Activated CD4-positive, alpha-beta T cell treated with anti-CD3 and anti-CD28 coated beads, Interleukin-2, amount 10 ng/mL, durations not matched to agents 24 days and 14 days (primary cell): ENCODE results near the gene UTS2R. TPM values are rescaled to one million over a fixed set of nuclear protein-coding genes. Genes with fewer than 3 reads are reported as not detected.
A peak's percentile ranks its signal among the peaks of the same experiment; 100 is the strongest.

Source experiments
- DNase-seq: peaks from one replicate; pipeline ENCODE4 v3.0.0; 2022
- H3K27ac Mint-ChIP-seq: one replicate; pipeline ENCODE4 v1.8.0; 2022; ENCODE audit warnings: mild to moderate bottlenecking, mixed read lengths
- H3K27me3 Mint-ChIP-seq: one replicate; pipeline ENCODE4 v1.8.0; 2022; ENCODE audit warnings: mixed read lengths
- H3K36me3 Mint-ChIP-seq: one replicate; pipeline ENCODE4 v1.8.0; 2022; ENCODE audit warnings: low read depth, mild to moderate bottlenecking, mixed read lengths
- H3K4me1 Mint-ChIP-seq: one replicate; pipeline ENCODE4 v1.8.0; 2021; ENCODE audit warnings: mixed read lengths
- H3K4me3 Mint-ChIP-seq: one replicate; pipeline ENCODE4 v1.8.0; 2022; ENCODE audit warnings: mild to moderate bottlenecking, moderate library complexity, mixed read lengths
- H3K9me3 Mint-ChIP-seq: one replicate; pipeline ENCODE4 v1.8.0; 2021; ENCODE audit warnings: mixed read lengths
- intact Hi-C: fragments of 100-400 bp; cut with micrococcal nuclease; formaldehyde crosslinking; loops from one replicate; pipeline ENCODE4 v1.15.1; 2023
- total RNA-seq: library from RNA; stranded (reverse); gene quantifications from 2 replicates; pipeline ENCODE4 v1.2.3, GENCODE V29; 2022

Gene UTS2R
- total RNA-seq, 1 donor from 2014 or later, result 0.14 TPM

DNA sequence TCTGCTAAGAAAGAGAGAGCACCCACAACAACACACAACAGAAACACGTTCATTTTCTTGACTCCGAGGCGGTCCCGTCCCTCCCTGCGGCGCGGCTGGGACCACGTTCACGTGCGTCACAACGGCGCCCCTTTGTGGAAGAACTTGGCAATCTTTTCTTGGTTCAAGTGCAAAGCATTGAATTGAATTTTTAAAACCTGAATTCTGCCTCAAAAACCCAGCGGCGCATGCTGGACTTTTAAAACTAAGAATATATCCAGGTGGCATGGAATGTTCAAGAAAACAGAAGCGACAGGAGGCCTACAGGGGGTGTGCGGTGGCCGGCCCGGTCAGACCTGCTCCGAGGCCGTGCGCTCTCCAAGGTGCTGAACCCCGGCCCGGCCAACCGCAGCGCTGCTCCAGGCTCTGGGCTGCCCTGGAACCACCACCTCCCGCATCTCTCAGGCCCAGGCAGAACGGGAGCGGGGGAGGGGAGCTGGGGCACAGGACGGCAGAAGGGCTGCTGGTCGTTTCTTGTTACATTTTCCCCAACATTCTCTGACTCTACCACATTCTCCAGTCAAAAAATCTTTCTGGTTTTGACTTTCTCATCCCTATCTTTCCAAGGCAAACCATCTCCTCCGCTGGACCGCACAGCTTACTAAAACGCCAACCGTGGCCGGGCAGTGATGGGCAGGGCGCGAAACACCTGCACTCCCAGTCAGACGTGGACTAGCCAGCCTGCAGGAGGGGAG, 43.1 kb downstream of the UTS2R start:
- no peak overlapping the region for H3K27ac Mint-ChIP-seq
- peaks cover 11% of the 10 kb centered on the region for H3K36me3 Mint-ChIP-seq
- H3K4me1 Mint-ChIP-seq, result peaks cover 15% of the 10 kb centered on the region
- peak; percentile 93 for DNase-seq
- no peaks in the 10 kb centered on the region for H3K27me3 Mint-ChIP-seq
- no peaks in the 10 kb centered on the region for H3K9me3 Mint-ChIP-seq
- H3K4me3 Mint-ChIP-seq, result peak overlapping the region; percentile 34
- intact Hi-C loops, result loop anchor here (1.0 to 10.0 kb wide), 3 partner anchors 62 to 180 kb away; no protein-coding TSS in a partner anchor

DNA sequence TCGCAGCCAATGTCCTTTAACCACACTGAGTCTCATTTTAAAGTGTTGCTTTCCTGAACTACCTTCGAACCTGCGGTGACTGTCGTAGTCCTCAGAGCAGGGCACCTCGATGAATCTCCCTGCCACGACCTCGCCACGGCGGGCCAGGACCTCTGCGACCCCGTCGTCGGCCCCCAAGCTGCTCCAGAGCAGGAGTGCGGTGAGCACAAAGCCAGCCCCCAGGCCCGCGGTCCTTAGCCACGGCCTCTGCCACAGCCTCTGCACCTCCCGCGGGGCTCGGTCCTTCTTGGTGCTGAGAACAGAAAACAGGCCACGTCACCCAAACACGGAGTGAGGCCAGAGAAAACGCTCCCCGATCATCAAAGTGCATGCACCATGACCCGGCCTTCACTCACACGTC, 43.8 kb downstream of the UTS2R start:
- intact Hi-C loops, result loop anchor here (2.0 to 10.0 kb wide), 2 partner anchors 123 to 181 kb away; no protein-coding TSS in a partner anchor
- H3K4me1 Mint-ChIP-seq, result peaks cover 20% of the 10 kb centered on the region
- H3K36me3 Mint-ChIP-seq, result peaks cover 18% of the 10 kb centered on the region
- no peak for DNase-seq
- H3K27me3 Mint-ChIP-seq, result no peaks in the 10 kb centered on the region
- H3K4me3 Mint-ChIP-seq, result peak overlapping the region; percentile 34
- H3K27ac Mint-ChIP-seq, result peak overlapping the region; percentile 57
- no peaks in the 10 kb centered on the region for H3K9me3 Mint-ChIP-seq

DNA sequence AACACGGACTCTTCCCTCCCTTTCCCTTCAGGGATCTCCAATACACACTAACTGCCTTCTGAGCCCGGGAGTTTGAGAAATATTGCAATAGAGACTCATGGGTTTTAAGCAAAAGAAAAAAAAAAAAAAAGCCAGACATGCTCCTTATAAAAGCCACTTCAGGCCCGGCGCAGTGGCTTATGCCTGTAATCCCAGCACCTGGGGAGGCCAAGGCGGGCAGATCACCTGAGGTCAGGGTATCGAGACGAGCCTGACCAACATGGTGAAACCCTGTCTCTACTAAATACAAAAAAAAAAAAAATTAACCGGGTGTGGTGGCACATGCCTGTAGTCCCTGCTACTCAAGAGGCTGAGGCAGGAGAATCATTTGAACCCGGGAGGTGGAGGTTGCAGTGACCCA, 44.2 kb downstream of the UTS2R start:
- peaks cover 21% of the 10 kb centered on the region for H3K36me3 Mint-ChIP-seq
- H3K9me3 Mint-ChIP-seq, result no peaks in the 10 kb centered on the region
- DNase-seq, result no peak
- no peaks in the 10 kb centered on the region for H3K27me3 Mint-ChIP-seq
- no peak overlapping the region for H3K4me3 Mint-ChIP-seq
- peaks cover 21% of the 10 kb centered on the region for H3K4me1 Mint-ChIP-seq
- peak overlapping the region; percentile 57 for H3K27ac Mint-ChIP-seq
- intact Hi-C loops, result loop anchor here (2.0 to 10.0 kb wide), 2 partner anchors 123 to 181 kb away; no protein-coding TSS in a partner anchor

DNA sequence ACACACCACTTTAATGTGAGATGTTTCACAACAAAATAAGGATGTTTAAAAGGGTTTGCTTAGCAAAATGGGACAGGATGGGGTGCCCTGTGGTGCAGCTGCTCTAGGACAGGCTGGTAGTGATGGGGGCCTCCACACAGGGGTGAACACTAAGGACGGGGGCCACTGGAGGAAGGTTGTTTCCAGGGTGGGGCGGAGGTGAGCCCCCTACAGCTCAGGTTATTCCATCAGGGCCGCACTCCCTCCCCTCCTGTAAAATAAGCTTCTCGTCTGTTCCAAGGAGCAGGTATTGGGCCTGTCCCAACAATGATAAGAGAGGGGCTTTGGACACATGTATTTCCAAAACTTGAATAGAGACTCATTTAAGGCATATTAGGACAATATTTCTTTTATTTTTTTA, 44.7 kb downstream of the UTS2R start:
- Mint-ChIP-seq H3K9me3 (no peaks in the 10 kb centered on the region), H3K4me3 (no peak overlapping the region), H3K4me1 (peaks cover 22% of the 10 kb centered on the region), H3K36me3 (peaks cover 26% of the 10 kb centered on the region), H3K27me3 (no peaks in the 10 kb centered on the region), H3K27ac (no peak overlapping the region)
- intact Hi-C loops, result loop anchor here (10.0 kb wide), 1 partner anchor 181 kb away; no protein-coding TSS in a partner anchor
- no peak for DNase-seq

DNA sequence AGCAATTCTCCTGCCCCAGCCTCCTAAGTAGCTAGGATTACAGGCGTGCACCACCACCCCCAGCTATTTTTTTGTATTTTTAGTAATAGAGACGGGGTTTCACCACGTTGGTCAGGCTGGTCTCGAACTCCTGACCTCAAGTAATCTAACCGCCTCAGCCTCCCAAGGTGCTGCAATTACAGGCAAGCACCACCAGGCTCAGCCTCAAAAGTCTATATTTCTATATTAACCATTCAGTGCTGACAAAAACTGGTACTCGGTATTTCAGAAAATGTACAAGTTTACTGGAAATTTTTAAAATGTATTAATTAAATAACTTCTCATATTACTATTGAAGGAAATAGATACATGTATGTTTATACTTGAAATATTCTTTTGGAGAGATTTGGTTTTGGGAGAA, 45.2 kb downstream of the UTS2R start:
- intact Hi-C loops, result loop anchor here (10.0 kb wide), 1 partner anchor 182 kb away; no protein-coding TSS in a partner anchor
- no peak overlapping the region for H3K27ac Mint-ChIP-seq

DNA sequence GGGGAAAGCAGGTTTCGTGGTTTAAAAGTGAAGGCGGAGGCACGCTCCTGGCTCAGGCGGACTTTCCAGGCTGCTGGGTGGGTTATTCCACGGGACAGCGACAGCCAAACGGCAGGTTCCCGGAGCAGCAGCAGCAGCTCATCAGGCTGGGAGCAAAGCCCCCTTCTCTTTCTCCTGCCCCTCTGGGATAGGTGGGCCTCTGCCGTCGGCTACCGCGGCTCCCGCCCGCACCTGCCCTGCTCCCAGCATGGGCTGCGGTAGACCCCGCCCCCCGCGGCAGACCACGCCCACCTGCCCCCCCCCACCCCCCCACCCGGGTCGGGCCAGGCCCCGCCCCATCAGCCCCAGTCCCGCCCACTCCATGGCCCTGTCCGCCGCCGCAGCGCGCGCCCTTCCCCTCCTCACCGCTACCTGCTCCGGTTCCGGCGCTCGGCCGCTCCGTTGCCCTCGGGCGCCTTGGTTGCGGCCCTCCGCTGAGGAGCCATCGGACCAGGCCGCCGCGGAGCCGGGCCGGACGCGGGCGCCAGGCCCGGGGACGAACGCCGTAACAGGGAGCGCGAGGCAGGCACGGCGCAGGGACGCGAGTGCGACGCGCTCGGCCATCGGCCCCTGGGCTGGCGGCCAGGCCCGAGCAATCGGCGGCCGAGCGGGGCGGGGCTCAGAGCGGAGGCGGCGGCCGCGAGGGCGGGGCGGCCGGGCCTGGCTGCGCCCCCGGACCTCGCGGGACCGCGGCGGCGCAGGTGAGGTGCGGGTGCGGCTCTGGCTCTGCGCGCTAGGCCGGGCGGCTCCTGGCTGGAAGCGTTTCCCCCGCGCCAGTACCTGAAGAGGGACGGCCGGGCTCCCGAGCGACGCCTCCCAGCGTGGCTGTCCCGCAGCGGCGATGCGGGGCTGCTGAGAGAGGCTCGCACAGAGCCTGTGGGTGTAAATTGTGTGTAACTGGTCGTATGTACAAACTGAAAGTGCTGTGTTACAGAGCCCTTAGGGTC, 46.7 kb downstream of the UTS2R start, which contains the start of the genes HEXD and OGFOD3:
TSS of gene HEXD (plus strand) at position 347 of the 986 bp plus-strand sequence. CDS start 1,453 bp downstream, outside the sequence.
TSS of gene OGFOD3 (minus strand) at position 586 of the 986 bp plus-strand sequence. CDS start at position 485, 101 bp downstream.
- Mint-ChIP-seq H3K4me3 (peak within 1 kb of the TSS; percentile 83), H3K36me3 (peaks cover 40% of the 10 kb centered on the region), H3K9me3 (no peaks in the 10 kb centered on the region), H3K4me1 (peaks cover 22% of the 10 kb centered on the region), H3K27me3 (no peaks in the 10 kb centered on the region), H3K27ac (peak within 1 kb of the TSS; percentile 90)
- peak; percentile 97 for DNase-seq
- intact Hi-C loops, result loop anchor here (1.0 to 10.0 kb wide), 2 partner anchors 31 to 183 kb away; no protein-coding TSS in a partner anchor

More for the DNA sequence above, 45.2 kb downstream of the UTS2R start:
- Mint-ChIP-seq H3K4me3 (no peak overlapping the region), H3K36me3 (peaks cover 30% of the 10 kb centered on the region), H3K4me1 (peaks cover 22% of the 10 kb centered on the region), H3K9me3 (no peaks in the 10 kb centered on the region), H3K27me3 (no peaks in the 10 kb centered on the region)
- no peak for DNase-seq

DNA sequence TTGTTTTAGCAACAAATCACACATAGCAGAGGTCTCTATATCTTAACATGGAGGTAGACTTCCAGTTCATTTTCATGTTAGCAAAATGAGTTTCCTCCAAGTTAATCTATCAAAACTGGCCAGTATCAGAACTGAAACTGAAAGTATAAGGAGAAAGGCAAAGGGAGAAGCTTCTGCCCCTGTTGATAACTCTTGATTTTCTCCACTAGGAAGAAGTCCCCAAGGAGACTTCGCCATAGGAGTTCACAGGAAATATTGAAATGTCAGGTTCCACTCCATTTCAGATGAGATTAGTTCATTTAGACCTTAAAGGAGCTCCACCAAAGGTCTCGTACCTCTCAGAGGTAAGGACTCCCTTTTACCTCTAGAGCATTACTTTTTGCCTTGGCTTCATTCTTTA, 48.0 kb downstream of the UTS2R start:
- peaks cover 40% of the 10 kb centered on the region for H3K36me3 Mint-ChIP-seq

DNA sequence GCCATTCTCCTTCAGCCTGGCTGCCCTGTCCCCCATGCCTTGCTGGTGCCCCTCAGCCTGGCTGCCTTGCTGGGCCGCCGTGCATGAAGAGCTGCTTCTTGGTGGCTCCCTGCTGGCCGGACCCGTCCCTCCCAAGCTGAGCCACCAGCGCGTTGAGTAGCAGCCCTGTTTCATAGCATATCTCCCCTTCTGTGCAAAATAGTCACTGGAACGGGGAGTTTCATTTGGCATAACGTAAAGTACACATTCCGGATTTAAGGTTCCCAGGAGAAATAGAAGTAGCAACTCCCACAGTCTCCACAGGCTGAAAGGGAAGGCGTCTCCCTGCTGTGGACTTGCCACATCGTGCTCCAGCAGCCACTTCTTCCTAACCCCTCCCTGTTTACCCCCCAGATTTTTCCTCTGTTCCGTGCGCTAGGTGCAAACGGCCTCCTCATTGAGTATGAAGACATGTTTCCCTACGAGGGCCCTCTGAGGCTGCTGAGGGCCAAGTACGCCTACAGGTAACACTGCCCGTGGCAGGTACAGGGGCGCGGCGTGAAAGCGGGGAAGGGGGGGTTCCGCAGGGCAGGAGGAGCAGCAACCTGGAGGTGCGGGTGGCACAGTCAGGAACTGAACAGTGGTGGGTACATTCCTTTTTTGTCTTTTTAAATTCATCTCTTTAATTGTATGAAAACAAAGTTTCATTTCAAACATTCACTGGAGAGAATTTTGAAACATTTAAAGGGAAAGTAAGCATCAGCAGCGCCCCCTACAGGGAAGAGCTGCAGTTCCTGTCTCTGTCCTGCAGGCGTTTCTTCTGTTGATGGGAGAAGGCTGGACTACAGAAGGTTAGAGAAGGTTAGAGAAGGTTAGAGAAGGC, 52.7 kb downstream of the UTS2R start:
- DNase-seq, result peak; percentile 88
- peaks cover 49% of the 10 kb centered on the region for H3K36me3 Mint-ChIP-seq
- no peaks in the 10 kb centered on the region for H3K9me3 Mint-ChIP-seq
- H3K4me1 Mint-ChIP-seq, result peaks cover 21% of the 10 kb centered on the region
- intact Hi-C loops, result no loop called here
- H3K4me3 Mint-ChIP-seq, result no peak overlapping the region
- no peaks in the 10 kb centered on the region for H3K27me3 Mint-ChIP-seq
- peak overlapping the region; percentile 30 for H3K27ac Mint-ChIP-seq

More for the DNA sequence above, 48.0 kb downstream of the UTS2R start:
- H3K4me3 Mint-ChIP-seq, result peak overlapping the region; percentile 83
- H3K9me3 Mint-ChIP-seq, result no peaks in the 10 kb centered on the region
- H3K27me3 Mint-ChIP-seq, result no peaks in the 10 kb centered on the region
- peak; percentile 69 for DNase-seq
- intact Hi-C loops, result loop anchor here (10.0 kb wide), 1 partner anchor 185 kb away; no protein-coding TSS in a partner anchor
- peaks cover 19% of the 10 kb centered on the region for H3K4me1 Mint-ChIP-seq
- peak overlapping the region; percentile 90 for H3K27ac Mint-ChIP-seq

DNA sequence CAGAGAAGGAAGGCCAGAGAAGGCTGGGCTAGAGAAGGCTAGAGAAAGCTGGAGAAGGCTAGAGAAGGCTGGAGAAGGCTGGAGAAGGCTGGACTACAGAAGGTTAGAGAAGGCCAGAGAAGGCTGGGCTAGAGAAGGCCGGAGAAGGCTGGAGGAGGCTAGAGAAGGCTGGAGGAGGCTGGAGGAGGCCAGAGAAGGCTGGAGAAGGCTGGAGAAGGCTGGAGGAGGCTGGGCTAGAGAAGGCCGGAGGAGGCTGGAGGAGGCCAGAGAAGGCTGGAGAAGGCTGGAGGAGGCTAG, 53.2 kb downstream of the UTS2R start:
- H3K27ac Mint-ChIP-seq, result peak overlapping the region; percentile 30
- no peak for DNase-seq
- intact Hi-C loops, result no loop called here

More for the DNA sequence above, 53.2 kb downstream of the UTS2R start:
- Mint-ChIP-seq H3K36me3 (peaks cover 52% of the 10 kb centered on the region), H3K4me1 (peaks cover 21% of the 10 kb centered on the region), H3K27me3 (no peaks in the 10 kb centered on the region), H3K4me3 (no peak overlapping the region), H3K9me3 (no peaks in the 10 kb centered on the region)

Other genes with a start within 250 kb of the UTS2R start
- gene CCDC57, start 158.9 kb upstream of the UTS2R start, total RNA-seq, result 56.0 and 58.4 TPM in 2 replicates
- 162 and 171 TPM in 2 replicates for gene SLC16A3, start 142.7 kb upstream of the UTS2R start, total RNA-seq
- gene CSNK1D, start 98.1 kb upstream of the UTS2R start, total RNA-seq, result 137 and 146 TPM in 2 replicates
- gene CD7, start 54.2 kb upstream of the UTS2R start, total RNA-seq, result 413 and 415 TPM in 2 replicates
- gene SECTM1, start 38.0 kb upstream of the UTS2R start, total RNA-seq, result 4.3 and 4.6 TPM in 2 replicates
- gene TEX19, start 12.5 kb upstream of the UTS2R start, total RNA-seq, result 0.09 TPM in 2 replicates
- gene HEXD, start 46.6 kb downstream of the UTS2R start, total RNA-seq, result 33.1 and 36.0 TPM in 2 replicates
- 26.7 and 33.0 TPM in 2 replicates for gene OGFOD3, start 46.8 kb downstream of the UTS2R start, total RNA-seq
- 256 and 268 TPM in 2 replicates for gene CYBC1, start 79.0 kb downstream of the UTS2R start, total RNA-seq
- gene NARF, start 87.0 kb downstream of the UTS2R start, total RNA-seq, result 99.7 and 101 TPM in 2 replicates
- gene FOXK2, start 148.0 kb downstream of the UTS2R start, total RNA-seq, result 92.6 and 97.4 TPM in 2 replicates